ENCODE results near the gene ZBTB16. TPM values are rescaled to one million over a fixed set of nuclear protein-coding genes. Genes with fewer than 3 reads are reported as not detected.

Gene ZBTB16
- polyA plus RNA-seq, 1 donor, result 5.5 TPM

DNA sequence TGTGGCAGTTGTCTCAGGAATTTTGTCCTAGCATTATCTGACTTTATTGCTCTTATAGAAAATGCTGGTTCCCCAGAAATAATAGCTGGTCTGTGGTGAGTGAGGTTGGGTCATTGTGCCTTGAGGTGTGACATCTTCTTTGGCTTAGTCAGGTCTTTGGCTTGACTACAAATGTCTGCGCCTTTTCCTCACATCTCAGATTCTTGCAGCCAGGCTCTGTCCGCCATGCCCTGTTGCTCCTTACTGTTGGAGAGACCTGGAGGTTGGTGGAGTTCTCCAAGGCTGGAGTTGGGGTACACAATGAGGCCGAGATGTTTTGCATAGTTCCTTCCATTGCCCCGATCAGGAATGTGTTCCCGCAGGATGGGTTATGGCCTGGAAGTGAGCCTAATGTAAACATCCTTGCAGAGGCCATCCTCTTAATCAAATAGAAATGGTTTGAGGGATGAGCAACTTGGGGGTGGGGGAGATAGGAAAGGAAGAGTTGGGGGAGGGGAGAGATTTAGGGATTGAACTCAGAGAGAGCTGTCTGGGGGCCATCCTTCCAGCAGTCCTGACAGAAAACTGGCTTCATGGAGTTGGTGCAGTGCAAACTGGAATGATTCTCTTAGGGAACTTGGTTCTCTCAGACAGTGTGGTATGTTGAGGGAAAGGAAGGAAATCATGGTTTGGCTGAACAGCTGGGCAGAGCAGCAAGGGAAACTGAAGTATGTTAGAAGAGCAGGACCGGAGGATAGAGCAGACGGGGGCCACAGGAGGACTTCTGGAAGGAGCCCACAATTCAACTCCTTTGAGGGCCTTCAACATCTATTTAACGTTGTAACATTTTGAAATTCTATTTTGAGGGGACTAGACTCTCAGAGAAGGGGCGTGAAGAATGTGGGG lies 49.9 kb downstream of the ZBTB16 start:
- no peak for DNase-seq

DNA sequence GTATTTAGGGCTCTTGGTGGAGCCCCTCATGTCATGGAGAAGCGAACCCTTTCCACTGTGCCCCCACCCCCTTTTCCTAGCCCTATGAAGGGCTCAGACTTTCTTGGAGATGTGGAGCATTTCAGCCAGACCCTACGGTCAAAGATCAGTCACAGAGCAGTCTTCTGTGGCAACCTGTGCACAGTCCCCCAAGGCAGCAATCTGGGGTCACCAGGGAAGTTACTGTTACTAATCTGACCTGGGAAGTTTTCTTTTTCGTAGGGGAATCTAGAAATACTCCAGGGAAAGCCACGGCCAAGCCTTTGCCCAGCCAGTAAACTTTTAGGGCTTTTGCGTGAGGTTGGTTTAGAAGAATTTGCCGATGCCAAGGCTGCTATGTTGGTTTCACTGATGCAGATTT lies 50.6 kb downstream of the ZBTB16 start:
- DNase-seq, result no peak

DNA sequence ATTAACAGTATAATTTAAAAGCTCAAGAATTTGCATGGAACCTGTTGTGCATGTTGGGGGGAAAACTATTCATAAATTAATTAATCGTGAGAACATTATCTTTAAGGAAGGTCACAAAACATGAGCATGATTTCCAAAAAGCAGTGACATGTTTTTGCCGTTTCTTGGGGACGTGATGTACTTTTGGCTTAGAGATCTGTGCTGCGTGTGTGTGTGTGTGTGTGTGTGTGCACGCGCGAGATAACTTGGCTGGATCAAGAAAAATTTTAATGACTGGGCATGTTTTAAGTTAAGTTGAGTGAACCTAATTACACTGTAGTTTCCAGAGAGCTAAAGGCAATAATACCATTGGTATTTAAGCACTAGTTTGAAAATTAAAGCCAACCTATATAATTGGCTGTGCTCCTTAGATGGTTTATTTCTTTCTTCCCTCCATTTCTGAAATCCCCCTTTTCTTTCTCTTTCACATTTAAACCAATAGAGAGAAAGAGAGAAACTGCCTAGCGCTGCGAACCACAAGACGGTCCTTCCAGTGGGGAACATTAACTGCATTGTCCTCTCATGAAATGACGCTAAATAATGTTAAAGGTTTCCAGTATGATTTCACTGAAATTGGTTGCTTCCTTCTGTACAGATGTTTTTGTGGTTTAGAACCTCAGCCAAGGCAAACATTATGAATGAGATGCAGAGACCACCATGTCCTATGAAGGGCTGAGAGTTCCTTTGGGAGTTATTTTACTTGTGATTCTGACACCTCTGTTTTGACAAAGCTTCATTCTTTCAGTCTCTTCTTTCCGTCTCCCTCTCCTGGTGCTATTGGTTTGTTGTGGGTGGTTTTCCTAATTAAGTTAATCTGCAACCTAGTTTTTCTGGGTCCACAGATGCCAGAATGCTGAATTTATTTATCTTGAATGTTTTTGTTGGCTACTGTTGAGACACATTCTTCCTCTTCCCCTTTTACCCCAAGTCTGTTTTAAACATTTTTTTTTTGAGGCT lies 51.7 kb downstream of the ZBTB16 start:
- peak; percentile 30 for DNase-seq

DNA sequence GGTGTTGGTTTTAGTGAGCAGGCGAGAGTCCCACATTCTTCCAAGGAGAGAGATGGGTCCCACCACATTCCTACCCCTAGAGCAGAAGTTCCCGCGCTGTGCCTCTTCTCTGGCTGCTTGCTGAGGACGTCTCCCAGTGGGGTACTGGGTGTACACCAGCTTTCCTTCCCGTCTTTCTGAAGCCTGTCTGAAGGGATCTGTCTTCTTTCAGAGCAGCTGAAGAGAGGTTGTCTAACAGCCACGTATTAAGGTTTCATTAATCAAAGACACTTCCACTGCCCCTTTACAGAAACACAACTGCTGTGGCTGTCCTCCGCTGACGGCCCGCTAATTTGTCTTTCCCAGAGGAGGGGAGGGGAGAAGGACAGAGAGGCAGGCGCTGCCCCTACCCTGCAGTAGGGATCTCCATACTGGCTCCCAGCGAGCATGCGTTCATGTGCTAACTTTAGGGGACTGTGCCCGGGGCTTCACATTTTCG lies 56.0 kb downstream of the ZBTB16 start:
- DNase-seq, result no peak

DNA sequence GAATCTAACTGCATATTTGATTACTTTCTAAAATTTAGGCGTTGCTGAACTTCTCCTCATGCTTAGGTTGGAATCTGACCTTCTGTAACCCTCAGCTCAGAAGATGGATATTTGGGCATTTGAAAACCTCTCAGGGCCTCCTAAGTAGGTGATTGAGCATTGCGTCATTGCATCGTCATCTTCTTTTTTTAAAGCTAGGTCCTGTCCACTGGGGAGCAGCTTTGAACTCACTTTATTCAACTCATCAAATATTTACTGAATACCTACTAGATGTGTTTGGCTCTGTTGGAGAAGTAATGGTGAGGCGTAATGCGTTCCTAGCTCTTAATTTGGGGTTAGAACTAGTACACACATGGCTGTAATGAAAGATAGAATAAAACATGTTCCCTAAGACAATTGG lies 56.8 kb downstream of the ZBTB16 start:
- DNase-seq, result no peak

DNA sequence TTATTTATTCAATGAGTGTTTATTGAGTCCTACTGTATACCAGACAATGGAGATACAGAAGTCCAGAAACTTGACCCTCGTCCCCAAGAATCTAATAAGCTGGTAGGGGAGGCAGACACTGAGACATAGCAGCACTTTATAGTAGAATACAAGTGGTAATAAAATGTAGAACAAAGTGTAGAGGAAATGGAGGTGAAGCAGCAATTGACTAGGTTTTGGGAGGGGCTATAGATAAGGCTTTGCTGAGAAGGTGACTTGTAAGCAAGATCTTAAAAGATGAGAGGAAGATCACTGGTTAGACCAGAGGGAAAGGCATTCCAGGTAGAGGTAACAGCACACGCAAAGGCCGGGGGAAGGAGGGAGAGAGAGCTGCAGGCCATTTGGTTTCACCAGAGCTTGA lies 57.3 kb downstream of the ZBTB16 start:
- DNase-seq, result no peak

DNA sequence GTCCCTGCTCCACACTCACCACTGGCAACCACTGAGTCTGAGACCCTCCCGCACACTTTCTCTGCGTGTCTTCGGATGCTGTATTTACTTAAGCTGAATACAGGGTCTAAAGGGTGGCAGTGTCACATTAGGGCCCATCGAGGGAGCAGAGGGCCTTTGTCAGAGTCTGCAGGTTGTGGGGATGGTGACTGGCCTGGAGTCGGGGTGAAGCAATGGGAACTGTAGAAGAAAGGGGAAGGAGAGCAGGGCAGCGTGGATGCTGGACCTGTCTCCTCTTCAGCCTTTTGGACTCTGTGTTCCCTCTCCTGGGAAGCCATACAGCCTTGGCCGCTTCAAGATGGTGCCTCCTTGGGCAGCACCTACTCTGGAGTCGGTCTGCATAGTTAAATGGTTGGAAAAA lies 61.1 kb downstream of the ZBTB16 start:
- no peak for DNase-seq

DNA sequence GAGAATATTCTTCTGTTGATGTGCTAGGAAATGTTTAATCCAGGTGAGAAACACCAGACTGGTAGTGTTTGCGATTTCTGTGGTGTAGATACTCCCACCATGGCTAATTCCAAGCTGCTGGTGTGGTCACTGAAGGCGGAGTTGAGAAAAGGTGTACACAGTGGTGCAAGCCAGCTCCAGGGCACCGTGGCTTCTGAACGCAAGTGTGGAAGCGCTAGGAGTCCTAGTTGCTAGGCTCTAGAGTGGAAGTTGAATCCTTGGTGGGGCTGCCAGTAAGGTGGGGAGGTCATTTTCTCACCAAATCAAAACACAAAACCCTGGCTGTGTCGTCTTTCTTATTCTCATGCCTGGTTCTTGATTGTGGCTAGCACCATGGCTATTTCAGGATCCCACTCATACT lies 61.6 kb downstream of the ZBTB16 start:
- DNase-seq, result no peak

DNA sequence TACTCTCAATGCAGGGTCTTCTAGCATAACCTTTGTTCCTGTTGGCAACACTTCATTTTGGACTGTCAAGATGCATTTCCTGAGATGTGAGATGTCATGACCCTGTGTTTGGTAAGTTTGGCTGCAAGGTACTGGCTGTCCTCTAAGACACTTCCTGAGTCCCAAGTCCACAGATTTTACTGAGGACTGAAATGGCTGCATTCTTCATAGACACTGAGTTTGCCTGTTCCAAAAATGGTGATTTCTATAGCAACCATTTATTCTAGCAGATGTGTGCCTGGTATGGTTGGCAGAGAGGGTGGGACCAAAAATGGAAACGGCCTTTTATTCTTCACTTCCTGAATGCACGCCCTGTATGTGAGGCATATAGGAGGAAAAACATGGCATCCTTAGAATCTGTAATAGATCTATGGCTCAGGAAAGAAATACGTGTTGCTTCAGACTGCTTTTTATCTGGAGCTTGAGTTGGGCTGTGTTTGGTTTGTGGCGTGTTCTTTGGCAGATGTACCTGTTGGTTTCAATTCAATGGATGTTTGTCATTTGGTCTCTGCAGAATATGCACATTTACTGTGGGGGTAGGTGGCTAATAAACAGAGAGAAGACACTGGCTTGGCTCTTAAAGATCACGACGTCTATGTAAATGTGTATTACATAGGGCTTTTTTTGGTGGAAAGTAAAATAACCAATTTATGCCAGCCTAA lies 62.4 kb downstream of the ZBTB16 start:
- no peak for DNase-seq

DNA sequence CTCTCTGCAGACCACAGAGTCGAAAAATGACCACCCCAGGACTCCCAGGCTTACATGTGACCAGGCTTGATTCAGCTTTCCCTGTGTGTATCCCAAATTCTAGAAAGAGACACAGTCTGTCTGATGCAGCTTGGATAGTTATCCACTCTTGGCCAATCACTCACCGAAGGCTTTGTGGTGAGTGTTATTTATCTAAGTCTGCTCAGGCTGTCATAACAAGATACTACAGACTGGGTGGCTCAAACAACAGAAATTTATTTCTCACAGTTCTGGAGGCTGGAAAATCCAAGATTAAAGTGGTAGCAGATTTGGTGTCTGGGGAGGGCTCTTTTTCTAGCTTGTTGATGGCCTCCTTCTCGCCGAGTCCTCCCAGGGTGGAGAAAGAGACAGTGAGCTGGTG lies 63.2 kb downstream of the ZBTB16 start:
- DNase-seq, result no peak

DNA sequence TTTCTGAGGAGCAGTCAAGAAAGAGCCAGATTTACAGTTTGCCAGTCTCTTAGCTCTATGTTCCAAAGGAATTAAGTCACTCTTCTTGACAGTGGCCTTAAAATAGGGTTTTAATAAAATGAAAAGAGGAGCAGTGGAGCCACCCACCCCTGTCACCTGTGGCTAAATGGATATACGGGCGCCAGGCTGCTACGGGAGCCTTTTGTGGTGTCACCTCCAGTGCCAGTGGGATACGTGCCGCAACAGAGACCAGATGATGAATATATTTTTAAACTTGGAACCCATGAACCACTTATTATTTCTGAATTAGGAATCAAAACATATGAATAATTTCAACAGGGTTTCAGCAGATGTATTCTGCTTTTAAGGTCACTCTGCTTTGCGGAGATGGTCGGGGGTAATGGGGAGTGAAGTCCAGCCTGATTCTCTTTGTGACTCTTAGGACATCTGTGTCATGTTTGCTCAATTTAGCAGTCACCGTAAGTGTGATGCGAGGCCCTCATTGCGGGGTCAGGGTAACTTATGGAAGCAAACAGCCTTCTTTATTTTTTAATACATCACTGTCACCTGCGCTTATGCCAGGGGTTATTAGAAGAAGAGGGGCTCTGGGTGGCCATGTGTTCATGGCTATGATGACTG lies 64.3 kb downstream of the ZBTB16 start:
- no peak for DNase-seq

DNA sequence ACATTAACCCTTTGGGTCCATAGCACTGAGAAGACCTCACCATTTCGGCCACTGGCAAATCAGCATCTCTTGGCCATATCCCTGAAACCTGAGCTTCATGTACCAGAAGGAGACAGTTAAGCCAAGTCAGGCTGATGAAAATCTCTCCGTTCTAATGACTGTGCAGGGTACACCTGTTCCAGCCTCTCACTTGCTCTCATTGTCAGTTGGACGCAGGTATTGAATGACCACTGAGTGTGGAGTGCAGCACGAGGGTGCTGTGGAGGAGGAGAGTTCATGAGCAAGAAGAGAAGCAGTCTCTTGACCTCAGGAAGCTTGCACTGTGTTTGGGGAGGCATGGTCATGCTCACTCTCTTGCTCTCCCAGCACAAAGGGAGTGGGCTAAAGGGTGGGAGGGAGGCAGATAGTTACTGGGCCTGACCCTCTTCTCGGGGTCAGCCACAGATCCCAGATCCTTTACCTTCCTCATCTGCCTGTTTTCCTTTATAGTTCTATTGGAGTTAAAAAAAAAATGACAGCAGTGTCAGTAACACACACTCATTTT lies 65.2 kb downstream of the ZBTB16 start:
- no peak for DNase-seq

DNA sequence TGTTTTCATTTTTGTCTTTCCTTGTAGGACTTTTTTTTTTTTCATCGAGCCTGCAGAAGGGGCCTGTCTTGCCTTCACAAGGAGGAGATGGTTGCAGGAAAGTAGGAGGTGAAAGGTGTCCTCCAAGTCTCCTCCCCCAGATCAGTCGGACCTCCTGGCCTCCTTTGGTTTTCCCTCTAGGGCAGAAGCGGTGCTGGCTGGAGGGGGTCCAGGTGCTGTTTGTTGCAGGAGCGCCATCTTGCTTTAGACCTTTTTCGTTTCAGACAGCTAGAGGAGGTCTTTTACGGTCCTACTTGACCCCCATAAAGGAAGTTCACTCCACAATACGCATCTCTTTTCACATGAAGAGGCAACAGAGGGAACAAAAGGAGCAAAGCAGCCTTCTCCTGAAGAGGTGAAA lies 66.0 kb downstream of the ZBTB16 start:
- DNase-seq, result no peak

DNA sequence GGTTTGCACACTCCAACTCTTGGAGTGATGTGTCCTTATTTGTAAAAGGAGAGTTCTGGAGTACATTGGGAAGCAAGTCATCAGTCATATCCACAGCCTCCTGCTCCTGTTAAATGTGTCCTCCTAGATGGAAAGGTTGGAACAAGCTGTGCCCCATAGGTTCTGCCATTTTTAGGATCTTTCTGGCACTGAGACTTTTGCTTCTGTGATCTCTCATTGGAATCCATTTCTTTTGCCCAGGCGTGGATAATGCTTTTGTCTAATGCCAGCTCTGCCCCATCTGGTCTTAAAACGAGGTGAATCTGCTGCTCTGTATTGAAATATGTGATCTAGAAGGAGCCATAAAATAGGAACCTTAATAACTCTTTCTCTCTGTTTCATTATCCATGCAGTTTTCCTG lies 66.4 kb downstream of the ZBTB16 start:
- no peak for DNase-seq

DNA sequence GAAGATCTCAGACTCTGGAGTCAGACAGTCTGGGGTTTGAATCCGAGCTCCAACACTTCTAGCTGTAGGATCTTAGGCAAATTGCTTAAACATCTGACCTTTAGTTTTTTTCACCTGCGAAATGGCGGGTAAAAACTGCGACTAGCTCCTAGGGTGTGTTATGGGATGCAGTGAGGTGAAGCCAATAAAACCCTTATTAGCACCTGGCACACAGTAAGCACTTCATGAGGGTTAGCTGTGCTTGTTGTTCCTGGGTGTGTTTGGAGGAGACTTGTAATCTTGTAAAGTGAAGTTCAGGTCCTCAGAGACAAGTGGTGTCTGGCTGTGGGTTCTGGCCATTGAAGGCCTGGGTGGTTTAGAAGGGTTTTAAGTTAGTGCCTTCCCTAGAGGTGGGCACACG lies 68.9 kb downstream of the ZBTB16 start:
- DNase-seq, result no peak

DNA sequence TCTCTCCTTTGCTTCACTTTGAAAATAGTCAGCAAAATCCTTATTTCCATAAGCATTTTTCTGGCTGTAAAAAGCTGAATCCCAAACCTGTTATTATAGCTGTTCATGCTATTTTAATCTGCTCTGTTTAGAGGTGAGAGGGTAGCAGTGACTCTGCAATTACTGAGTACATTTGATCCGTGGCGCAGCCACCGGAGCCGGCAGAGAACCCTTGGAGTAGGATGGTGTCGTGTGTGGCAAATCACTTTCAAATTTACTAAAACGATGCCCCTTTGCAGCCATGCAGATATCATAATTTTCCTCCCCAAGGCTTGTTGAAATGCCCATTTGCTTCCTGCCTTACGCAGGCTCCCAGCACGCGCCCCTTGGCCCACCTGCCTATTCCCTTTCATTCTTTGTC lies 69.6 kb downstream of the ZBTB16 start:
- DNase-seq, result no peak

DNA sequence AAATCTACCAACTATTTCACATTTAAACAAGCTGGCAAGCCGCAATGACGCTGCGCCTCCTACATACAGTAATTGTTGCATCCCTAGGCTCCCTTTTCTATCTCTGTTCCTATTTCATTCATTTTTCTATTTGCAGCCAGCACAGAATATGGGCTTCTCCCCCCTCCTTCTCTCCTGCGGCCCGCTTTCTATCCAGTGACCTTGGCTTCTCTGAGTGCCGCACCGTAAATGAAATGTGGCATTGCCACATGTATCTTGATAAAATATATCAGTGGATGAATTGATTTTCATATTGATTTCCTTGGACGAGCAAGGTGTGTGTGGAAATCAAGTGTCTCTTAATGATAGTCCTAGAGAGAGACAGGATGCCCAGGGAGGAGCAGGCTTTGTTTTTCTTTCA lies 70.2 kb downstream of the ZBTB16 start:
- no peak for DNase-seq

DNA sequence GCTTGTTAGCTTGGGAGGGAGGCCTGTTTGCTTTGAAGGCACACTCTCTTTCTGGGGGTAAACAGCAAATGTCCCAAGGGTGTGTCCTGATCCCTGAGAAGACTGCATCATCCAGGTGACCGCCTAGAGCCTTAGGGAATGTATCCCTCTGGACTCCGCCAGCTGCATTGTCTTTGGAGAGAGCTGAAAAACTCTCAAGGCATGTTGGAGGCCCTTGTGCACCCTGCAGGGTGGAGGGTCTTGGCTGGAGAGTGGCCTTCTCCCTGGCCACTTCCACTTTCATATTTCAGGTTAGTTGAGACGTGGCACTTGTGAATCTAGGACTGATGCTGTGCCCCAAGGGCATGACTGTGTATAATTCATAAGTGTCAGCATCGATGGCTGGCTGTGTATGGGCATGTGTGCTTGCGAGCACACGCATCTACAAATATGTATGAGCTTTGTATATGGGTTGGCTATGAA lies 70.6 kb downstream of the ZBTB16 start:
- no peak for DNase-seq

DNA sequence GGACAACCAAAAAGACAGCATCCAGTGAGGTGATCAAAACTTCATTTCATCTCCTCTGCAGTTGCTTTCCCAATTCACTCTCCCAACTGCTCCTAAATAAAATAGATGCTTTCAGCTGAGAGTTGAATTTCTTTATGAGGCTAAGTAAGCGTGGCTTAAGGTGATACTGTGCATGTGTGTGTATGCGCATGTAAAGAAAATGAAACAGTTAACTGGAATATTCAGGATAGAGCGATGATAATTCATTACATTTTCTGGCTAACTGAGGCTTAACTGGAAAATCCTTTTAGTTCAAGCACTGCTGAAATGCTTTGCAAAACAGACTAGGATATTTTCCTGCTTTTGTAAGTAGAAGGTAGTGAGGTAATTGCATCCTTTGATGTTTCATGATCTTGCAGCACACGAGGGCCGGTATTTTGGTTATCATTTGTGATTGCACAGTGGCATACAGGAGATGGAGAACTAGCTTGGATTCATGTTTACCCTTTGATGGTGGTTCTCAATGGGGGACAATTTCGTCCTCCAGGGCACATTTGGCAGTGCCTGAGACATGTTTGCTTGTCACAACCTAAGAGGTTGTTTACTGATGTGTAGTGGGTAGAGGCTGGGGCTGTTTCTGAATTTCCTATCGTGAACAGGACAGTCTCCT lies 71.2 kb downstream of the ZBTB16 start:
- DNase-seq, result no peak

DNA sequence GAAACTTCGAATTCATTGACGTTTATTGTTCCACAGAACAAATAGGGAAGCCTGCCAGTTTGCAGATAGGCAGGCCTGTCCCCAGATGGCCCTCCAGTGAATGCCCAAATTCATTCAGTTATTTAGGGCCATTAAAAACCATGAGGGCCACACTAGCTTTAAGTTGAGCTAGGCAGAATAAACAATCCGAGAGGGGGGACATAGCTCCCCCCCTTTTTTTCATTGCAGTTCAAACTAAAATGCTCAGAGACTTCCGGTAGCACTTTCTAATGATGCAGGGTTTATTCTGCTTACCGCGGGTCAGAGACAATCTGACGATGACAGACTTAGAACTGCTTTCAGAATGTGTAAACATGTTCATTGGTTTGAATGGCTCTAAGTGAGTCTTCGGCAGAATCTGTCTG lies 72.0 kb downstream of the ZBTB16 start:
- no peak for DNase-seq

DNA sequence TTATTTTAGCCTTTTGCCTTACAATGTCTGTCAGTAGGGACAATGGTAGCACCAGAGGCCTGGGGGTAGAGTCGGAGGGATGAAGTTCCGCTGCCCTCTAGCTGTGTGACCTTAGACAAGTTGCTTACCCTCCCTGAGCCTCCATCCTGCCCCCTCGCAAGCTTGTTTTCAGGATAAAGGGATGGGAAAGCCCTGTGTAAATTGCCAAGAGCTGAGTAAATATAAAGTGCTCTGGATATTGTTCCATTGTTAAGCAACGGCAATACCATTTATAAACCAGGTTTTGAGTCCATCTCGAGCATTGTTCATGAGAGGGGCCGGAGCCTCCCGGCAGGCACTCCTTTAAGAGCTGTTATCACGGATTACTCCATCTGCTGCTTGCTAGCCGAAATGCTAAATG lies 72.9 kb downstream of the ZBTB16 start:
- DNase-seq, result no peak
